HTERT RPE-1 (cell line): ENCODE data around the gene TRPM2.
"Not testable (repeated sequence)": the region's sequence is repeated elsewhere in the genome, so short reads cannot be mapped to it uniquely, and the experiment has no call there.

Source experiments
- in situ Hi-C: fragments of 300-500 bp; cut with MboI; formaldehyde crosslinking; loops from 4 replicates; pipeline ENCODE4 v1.14.3; 2020; ENCODE audit warnings: low sequenced_read_pairs

TRPM2 gene

DNA sequence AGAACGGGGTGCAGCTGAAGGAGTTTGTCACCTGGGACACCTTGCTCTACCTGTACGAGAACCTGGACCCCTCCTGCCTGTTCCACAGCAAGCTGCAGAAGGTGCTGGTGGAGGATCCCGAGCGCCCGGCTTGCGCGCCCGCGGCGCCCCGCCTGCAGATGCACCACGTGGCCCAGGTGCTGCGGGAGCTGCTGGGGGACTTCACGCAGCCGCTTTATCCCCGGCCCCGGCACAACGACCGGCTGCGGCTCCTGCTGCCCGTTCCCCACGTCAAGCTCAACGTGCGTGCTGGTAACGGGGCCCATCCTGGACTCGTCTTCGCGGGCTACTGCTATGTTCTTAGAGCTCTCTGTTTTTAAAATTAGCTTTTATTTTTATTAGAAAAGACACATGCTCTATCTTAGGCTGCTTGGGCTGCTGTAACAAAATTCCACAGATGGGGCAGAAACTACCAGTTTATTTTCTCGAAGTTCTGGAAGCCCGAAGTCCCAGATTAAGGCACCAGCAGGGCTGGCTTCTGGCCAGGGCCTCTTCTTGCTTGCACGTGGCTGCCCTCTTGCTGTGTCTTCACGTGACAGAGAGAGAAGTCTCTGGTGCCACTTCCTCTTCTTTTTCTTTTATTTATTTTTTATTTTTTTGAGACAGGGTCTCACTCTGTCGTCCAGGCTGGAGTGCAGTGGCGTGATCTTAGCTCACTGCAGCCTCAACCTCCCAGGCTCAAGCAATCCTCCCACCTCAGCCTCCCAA lies 38.1 kb downstream of the TRPM2 start:
- in situ Hi-C loops = no loop called here

DNA sequence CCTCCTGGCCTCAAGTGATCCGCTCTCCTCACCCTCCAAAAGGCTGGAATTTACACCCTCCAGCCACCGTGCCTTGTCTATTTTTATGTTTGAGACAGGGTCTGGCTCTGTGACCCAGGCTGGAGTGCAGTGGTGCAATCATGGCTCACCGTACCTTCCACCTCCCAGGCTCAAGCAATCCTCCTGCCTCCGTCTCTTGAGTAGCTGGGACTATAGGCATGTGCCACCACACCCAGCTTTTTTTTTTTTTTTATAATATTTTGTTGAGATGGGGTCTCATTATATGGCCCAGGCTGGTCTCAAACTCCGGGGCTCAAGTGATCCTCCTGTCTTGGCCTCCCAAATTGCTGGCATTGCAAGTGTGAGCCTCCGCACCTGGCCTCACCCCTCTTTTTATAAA lies 38.8 kb downstream of the TRPM2 start:
- in situ Hi-C loops = no loop called here

DNA sequence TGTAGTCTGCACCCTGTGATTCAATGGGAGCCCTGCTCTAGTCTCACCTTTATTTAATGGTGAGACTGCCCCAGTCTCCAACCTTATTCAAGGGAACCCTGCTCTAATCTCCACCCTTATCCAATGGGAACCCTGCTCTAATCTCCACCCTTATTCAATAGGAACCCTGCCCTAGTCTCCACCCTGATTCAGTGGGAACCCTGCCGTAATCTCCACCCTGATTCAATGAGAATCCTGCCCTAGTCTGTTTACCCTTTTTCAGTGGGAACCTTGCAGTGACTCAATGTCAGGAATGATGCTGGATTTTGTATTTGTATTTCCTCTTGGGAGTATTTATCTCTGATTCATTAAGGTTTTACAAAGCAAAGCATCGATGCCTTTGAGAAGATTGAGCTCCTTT lies 39.5 kb downstream of the TRPM2 start:
- in situ Hi-C loops = no loop called here

DNA sequence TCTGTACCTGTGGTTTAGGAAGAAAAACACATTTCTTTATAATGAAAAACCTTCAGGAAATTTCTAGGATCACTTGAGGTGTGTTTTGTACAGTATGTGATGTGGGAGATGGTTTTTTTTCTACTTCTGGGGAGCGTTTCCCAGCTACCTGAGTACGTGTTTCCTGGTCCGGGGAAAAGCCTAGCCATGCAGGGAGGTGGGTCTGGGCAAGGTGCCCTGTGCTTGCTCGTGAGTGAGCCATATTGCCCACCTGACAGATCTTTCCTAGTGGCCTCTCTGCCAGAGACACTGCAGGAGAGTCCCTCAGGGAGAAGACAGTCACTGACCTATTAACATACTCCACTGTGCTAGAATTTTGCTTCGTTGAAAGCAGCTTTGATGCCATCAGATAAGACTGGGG lies 41.3 kb downstream of the TRPM2 start:
- in situ Hi-C loops = no loop called here

DNA sequence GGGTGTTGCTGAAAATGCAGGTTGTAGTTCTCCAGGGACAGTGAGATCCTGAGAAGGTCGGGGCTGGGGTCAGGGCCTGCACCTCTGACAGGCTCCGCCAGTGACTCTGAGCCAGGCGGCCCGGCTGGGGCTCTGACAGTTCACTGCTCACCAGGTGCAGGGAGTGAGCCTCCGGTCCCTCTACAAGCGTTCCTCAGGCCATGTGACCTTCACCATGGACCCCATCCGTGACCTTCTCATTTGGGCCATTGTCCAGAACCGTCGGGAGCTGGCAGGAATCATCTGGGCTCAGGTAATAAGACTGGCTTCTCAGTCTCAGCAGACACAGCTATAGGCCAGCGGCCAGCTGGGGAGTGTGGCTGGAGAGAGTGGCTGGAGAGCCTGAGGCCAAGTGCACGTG lies 41.8 kb downstream of the TRPM2 start:
- in situ Hi-C loops = no loop called here

DNA sequence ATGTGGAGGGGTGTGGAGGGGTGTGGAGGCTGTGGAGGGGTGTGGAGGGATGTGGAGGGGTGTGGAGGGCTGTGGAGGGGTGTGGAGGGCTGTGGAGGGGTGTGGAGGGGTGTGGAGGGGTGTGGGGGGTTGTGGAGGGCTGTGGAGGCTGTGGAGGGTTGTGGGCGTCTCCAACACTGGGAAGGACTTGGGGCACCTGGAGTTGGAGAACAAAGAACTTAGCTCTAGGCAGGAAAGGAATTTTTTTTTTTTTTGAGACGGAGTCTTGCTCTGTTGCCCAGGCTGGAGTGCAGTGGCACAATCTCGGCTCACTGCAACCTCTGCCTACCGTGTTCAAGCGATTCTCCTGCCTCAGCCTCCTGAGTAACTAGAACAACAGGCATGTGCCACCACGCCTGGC lies 43.4 kb downstream of the TRPM2 start:
- in situ Hi-C loops = not testable (repeated sequence)

DNA sequence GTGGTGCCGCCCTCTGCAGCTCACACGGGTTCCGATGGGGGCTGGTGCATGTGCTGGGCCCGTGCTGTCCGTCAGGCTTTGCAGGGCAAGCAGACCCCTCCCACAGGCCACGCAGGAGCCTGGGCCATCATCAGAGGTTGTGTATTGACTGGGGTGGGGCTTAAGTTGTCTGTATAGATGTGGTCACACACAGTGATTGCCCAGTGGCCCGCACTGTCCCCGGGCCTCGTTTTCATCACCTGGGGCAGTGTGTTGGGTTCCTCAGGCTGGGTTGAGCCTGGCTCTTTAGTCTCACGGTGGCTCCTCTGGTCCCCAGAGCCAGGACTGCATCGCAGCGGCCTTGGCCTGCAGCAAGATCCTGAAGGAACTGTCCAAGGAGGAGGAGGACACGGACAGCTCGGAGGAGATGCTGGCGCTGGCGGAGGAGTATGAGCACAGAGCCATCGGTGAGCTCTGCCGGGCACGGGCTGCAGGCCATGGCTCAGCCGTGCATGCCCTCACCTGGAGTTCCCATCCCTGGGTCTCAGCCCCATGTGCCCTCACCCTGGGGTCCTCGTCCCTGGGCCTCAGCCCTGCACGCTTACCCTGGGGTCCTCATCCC lies 44.1 kb downstream of the TRPM2 start:
- in situ Hi-C loops = no loop called here

DNA sequence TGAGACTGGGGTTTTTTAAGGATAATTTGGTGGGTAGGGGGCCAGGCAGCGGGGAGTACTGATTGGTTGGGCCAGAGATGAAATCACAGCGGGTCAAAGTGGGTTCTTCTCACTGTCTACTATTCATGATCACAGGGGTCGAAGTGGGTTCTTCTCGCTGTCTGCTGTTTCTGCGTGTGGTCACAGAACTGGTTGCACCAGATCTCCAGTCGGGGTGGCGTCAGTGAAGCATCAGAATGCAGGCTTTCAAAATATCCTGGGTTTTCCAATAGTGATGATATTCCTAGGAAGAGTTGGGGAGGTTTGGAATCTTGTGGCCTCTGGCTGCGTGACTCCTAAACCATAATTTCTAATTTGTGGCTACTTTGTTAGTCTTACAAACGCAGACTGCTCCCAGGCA lies 45.1 kb downstream of the TRPM2 start:
- in situ Hi-C loops = no loop called here

DNA sequence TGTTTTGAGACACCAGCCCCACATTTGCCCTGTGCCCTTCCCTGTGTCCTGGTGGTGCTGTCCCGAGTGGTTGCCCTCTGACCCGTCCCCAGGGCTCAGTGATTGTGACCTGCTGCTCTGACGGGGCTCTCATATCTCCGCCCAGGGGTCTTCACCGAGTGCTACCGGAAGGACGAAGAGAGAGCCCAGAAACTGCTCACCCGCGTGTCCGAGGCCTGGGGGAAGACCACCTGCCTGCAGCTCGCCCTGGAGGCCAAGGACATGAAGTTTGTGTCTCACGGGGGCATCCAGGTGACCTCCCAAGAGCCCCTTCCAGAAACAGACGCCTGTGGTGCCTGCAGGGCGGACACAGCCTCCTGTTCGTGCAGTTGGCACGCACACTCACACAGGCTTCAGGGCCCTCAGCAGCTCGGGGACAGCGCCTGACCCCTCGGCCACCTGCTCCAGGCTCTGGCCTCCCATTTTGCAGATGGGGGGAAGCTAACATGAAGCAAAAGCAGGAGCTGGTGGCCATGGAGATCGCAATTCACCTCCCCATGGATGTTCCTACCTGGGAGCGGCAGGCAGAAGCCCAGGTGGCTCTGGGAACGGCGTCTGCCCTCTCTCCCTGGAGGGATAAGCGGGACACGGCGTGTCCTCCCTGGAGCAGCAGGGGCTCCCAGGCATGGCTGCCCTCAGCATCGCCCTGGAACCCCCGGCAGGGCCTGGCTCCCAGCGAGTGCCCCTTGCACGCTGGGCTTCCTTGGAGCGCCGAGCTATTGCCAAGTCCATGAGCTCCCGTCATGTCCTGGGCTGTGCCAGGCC lies 45.9 kb downstream of the TRPM2 start:
- in situ Hi-C loops = no loop called here

DNA sequence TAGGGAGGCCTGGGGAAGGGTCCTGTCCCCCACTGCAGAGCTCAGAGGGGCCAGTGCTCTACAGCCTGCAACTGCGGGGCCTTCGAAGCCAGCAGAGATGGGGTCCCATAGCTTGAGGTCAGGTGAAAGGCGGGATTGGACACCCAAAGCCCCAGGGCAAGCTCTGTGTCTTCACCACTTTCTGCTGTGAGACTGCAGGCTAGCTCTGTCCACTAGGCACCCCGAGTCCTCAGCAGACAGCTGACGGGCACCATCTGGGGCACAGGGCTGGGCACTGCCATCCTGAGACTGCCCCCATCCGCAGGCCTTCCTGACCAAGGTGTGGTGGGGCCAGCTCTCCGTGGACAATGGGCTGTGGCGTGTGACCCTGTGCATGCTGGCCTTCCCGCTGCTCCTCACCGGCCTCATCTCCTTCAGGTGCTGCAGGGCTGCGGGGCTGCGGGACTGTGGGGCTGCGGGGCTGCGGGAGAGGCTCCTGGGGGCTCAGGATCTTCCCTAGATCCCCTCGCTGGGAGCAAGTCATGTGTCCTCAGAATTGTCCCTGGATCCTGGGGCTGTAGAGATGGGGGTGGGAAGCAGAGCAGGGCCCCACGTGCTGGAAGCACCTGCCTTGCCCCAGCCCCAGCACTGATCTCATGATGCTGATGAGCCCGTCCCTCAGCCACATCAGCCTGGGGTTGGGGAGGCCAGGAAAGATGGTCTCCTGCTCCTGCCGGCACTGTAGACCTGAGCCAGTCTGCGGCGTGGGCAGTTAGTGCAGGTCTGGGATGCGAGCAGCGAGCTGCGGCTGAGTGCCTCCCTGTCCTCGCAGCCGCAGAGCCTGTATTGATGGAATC lies 46.8 kb downstream of the TRPM2 start:
- in situ Hi-C loops = no loop called here

DNA sequence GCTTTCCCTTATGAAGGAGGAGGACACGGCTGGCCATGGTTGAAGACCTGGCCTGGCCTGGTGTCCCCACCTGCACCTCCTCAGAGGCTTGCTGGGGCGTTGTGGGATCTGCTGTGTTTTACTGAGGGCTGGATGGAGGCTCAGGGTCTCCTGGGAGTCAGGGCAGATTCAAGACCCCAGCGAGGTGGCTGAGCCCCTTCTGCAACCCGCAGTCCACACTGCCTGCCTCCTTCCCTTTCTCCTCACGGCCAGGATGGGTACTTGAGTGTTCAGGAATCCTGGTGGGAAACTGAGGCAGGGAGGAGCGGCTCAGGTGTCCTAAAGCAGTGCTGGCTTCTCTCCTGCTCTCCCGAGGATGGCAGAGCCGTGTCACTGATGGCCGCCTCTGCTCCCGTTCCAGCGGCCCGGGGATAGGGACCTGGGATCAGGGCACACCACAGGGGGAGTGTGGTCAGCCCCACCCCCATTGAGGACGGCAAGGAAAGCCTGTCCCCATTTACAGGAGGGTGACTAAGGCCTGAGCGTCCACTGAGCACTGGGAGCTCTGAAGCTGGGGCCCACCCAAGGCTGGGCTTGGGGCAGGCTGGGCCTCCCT lies 47.5 kb downstream of the TRPM2 start:
- in situ Hi-C loops = no loop called here

DNA sequence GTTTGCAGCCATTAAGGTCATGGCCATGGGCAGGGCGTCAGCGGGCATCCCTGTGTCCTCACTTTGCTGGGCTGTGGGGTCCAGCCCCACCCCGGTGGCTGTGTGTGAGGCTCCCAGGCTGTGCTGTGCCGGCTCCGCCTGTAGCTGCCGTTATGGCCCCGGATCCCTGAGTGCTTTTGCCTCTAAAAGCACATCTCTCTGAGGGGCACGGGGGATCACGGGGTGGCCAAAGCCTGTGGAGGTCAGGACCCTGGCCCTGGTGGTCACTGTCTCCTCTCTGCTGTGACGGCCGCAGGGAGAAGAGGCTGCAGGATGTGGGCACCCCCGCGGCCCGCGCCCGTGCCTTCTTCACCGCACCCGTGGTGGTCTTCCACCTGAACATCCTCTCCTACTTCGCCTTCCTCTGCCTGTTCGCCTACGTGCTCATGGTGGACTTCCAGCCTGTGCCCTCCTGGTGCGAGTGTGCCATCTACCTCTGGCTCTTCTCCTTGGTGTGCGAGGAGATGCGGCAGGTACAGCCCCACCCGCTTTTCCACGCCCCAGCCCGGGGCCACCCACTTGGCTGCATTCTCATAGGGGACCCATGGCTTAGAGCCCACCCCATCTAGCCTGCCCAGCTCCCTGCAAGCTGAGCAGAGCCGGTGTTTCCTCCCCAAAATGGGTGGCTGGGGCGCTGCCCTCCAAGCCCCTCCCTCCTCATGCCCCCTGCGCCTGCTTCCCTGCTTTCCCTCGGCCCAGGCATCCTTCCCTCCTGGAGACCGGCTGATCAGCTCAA lies 48.2 kb downstream of the TRPM2 start:
- in situ Hi-C loops = no loop called here

DNA sequence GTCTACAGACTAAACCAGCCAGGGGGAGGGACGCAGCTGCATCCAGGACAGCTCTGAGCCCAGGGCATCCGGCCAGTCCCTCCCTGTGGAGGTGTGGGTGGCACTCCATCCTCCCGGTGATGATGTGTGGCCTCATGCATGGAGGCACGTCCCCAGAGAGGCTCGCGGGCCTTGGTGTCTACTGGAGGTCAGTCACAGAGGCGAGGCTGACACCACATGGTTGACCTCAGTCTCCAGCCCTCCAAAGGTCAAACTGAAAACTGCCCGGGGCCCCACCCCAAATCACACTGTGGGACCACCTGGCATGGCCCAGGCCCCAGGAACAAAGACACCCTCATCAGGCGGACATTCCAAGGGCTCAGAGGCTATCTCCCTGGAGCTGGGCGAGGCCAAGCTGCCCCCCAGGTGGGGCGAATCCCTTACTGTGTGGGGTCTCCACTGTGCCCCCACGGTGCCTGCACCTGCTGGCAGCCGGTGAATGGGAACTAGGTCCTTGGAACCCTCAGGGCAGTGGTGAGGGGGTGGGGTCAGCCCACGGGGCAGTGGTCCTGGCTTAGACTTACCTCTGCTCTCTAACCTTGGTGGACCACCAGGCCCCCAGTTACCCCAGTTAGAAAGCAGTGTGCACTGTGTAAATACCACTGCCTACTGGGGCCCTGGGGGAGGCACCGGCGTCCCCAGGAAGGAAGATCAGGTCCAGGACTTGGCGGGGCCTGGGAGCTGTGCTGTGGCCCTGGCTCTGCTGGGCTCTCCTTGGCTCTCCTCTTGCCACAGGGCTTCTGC lies 49.1 kb downstream of the TRPM2 start:
- in situ Hi-C loops = no loop called here

DNA sequence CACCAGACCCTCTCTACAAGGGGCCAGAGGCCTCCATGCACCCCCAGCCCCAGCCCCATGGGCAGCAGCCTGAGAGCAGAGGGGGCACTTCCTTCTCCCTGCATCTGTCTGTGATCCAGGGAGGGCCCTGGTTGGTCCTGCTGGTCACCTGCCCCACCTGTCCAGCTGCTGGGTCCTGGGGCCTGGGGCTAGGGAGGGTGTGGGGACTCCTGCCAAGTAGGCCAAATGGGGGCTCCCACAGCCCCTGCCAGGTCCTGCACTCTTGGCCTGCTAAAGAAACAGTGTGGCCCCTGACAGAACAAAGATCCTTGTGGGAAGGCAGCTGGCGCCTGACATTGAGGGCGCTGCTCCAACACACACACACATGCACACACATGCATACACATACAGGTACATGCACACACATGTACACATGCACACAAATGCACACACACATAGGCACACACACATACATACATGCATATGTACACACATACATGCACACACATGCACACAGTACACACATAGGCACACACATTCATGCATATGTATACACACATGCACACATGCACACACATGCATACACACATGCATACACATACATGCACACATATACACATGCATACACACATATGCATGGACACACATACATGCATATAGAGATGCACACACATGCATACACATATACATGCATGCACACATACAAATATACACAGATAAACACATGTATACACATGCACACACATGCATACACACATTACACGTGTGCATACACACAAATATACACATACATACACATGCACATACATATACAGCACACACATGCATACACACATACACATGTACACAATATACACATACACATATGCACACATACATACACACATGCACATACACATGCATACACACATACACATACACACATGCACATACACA lies 49.9 kb downstream of the TRPM2 start:
- in situ Hi-C loops = no loop called here

DNA sequence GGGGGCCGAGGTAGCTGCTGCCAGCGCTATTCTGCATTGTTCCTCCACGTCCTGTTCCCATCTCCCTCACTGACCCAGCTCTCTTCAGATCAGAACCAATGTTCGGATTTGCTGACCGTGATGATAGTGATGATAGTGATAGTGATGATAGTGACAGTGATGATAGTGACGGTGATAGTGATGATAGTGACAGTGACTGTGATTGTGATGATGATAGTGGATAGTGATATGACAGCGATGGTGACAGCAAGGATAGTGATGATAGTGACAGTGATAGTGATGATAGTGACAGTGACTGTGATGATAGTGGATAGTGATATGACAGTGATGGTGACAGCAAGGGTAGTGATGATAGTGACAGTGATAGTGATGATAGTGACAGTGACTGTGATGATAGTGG lies 51.1 kb downstream of the TRPM2 start:
- in situ Hi-C loops = not testable (repeated sequence)

DNA sequence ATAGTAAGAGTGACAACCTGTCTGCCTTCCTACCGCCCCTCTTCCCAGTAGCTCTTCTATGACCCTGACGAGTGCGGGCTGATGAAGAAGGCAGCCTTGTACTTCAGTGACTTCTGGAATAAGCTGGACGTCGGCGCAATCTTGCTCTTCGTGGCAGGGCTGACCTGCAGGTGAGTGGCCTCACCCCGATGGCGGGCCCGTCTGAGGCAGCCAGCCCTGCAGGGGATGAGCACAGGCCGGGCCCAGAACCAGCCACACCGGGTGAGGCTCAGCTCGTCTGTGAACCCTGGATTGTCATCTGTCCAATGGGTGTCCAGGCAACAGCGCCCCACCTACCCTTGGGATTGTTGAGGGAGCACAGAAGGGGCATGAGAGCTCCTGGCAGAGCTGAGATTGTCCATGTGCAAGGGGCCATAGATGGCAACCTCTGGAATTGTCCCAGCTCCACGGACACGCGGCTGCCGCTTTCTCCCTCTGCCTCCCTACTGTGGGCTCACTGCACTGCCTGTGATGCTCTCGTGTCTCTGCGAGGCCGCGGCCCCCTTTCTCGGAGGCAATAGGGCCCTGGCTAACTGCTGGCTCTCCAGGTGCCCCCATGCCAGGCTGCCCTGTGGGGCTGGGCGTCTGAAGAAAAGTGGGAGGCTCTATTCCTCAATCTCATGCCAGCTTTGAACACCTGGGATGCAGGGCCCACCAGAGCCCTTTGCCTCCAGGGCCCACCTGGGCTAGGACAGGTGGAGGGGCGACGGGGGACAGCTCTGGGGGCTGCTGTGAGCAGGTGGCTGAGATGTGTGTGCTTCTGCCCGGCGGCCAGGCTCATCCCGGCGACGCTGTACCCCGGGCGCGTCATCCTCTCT lies 51.9 kb downstream of the TRPM2 start:
- in situ Hi-C loops = no loop called here
